HepG2 (cell line): ENCODE data around the gene CKS1B. TPM values are rescaled to one million over a fixed set of nuclear protein-coding genes. Genes with fewer than 3 reads are reported as not detected.

ENCODE experiments used
- ARNT2 ChIP-seq: sonication (generic); formaldehyde crosslinking; IDR thresholded peaks from 2 replicates; pipeline ENCODE4 v1.8.0; 2022; ENCODE audit warnings: mild to moderate bottlenecking, low read depth, missing genetic modification reagents, moderate library complexity
- EP300 ChIP-seq, 3 experiments: sonication (generic) in 1 of 3; formaldehyde crosslinking in 1 of 3; IDR thresholded peaks; 2 replicates each; pipeline versions ENCODE4 v1.5.1 to v1.6.1; 2011 to 2020; ENCODE audit warnings: low read depth in 2 of 3, low read length in 2 of 3, borderline replicate concordance in 1 of 3, improper control_type of control experiment in 1 of 3, mild to moderate bottlenecking in 1 of 3, missing genetic modification reagents in 1 of 3, moderate library complexity in 1 of 3
- GPN1 ChIP-seq: sonication (generic); formaldehyde crosslinking; IDR thresholded peaks from 2 replicates; pipeline ENCODE4 v1.5.1; 2020; ENCODE audit warnings: missing genetic modification reagents, borderline replicate concordance
- IRX3 ChIP-seq: sonication (generic); formaldehyde crosslinking; IDR thresholded peaks from 2 replicates; pipeline ENCODE4 v1.8.1; 2023; ENCODE audit warnings: mild to moderate bottlenecking, low read depth, missing genetic modification reagents, borderline replicate concordance
- KLF12 ChIP-seq: sonication (generic); formaldehyde crosslinking; IDR thresholded peaks from 2 replicates; pipeline ENCODE4 v1.4.0; 2020; ENCODE audit warnings: missing genetic modification reagents, borderline replicate concordance
- MED13 ChIP-seq: sonication (generic); formaldehyde crosslinking; IDR thresholded peaks from 2 replicates; pipeline ENCODE4 v1.5.0; 2020; ENCODE audit warnings: missing genetic modification reagents
- PITX1 ChIP-seq: sonication (generic); formaldehyde crosslinking; IDR thresholded peaks from 2 replicates; pipeline ENCODE4 v1.5.1; 2020; ENCODE audit warnings: mild to moderate bottlenecking, missing genetic modification reagents
- SIN3A ChIP-seq: IDR thresholded peaks from 2 replicates; pipeline ENCODE4 v1.6.1; 2011; ENCODE audit warnings: low read depth, mild to moderate bottlenecking, control low read depth, low read length, borderline replicate concordance
- SMC3 ChIP-seq: IDR thresholded peaks from 2 replicates; pipeline ENCODE4 v1.6.1; 2011; ENCODE audit warnings: low read length, improper control_type of control experiment
- SRSF1 ChIP-seq: fragments of 200-400 bp; formaldehyde crosslinking; optimal IDR thresholded peaks from 2 replicates; pipeline ENCODE3; 2017; ENCODE audit warnings: mild to moderate bottlenecking, low read depth, low read length, moderate library complexity
- TBL1XR1 ChIP-seq: fragments of 150-350 bp; IDR thresholded peaks from 2 replicates; pipeline ENCODE4 v1.6.1; 2014; ENCODE audit warnings: borderline replicate concordance, low read length; ENCODE audit not compliant: partially characterized antibody
- ZBTB38 ChIP-seq: sonication (generic); formaldehyde crosslinking; IDR thresholded peaks from 2 replicates; pipeline ENCODE4 v1.5.1; 2020; ENCODE audit warnings: mild to moderate bottlenecking, missing genetic modification reagents
- ZFP62 ChIP-seq: sonication (generic); formaldehyde crosslinking; IDR thresholded peaks from 2 replicates; pipeline ENCODE4 v1.4.0; 2020; ENCODE audit warnings: missing genetic modification reagents
- ZNF326 ChIP-seq: sonication (generic); formaldehyde crosslinking; IDR thresholded peaks from 2 replicates; pipeline ENCODE4 v1.4.0; 2020; ENCODE audit warnings: missing genetic modification reagents, borderline replicate concordance
- ZNF383 ChIP-seq: sonication (generic); formaldehyde crosslinking; IDR thresholded peaks from 2 replicates; pipeline ENCODE4 v1.4.0; 2020; ENCODE audit warnings: missing genetic modification reagents, mild to moderate bottlenecking, borderline replicate concordance
- ZNF446 ChIP-seq: sonication (generic); formaldehyde crosslinking; IDR thresholded peaks from 2 replicates; pipeline ENCODE4 v1.5.0; 2020; ENCODE audit warnings: mild to moderate bottlenecking, missing genetic modification reagents
- ZNF510 ChIP-seq: sonication (generic); formaldehyde crosslinking; IDR thresholded peaks from 2 replicates; pipeline ENCODE4 v1.4.0; 2020; ENCODE audit warnings: low read depth, mild to moderate bottlenecking, missing genetic modification reagents
- ZNF773 ChIP-seq: sonication (generic); formaldehyde crosslinking; IDR thresholded peaks from 2 replicates; pipeline ENCODE4 v1.4.0; 2020; ENCODE audit warnings: missing genetic modification reagents, borderline replicate concordance
- ZNF792 ChIP-seq: IDR thresholded peaks from 2 replicates; pipeline ENCODE4 v1.6.1; 2016
- polyA plus RNA-seq, 8 experiments: library from polyadenylated mRNA; depleted of rRNA in 3 of 8; stranded (reverse) in 7 of 8; unstranded in 1 of 8; fragments of >200 nt; fragmentation: Illumina TruSeq in 4 of 8; extraction: Trizol in 4 of 8; gene quantifications; 2 replicates each; pipeline versions ENCODE4 v1.2.1 to v1.2.3, GENCODE V29; 2011 to 2016; ENCODE audit warnings: low read depth in 4 of 8, missing spikeins in 1 of 8, mixed read lengths in 1 of 8; ENCODE audit not compliant: insufficient read depth in 1 of 8
- total RNA-seq, 5 experiments: library from RNA; depleted of rRNA; stranded (reverse); fragments of >200 nt; fragmentation: Illumina TruSeq; extraction: Trizol; gene quantifications; 2 replicates each; pipeline ENCODE4 v1.2.3, GENCODE V29; 2016; ENCODE audit warnings: low read depth in 1 of 5
- TF ChIP-seq, protein P1 (sequence below): sonication (generic); formaldehyde crosslinking; IDR thresholded peaks from 2 replicates; pipeline ENCODE4 v1.4.0; 2020; ENCODE audit warnings: missing genetic modification reagents, mild to moderate bottlenecking, borderline replicate concordance
- TF ChIP-seq, protein P2 (sequence below): sonication (generic); formaldehyde crosslinking; IDR thresholded peaks from 2 replicates; pipeline ENCODE4 v1.9.0; 2022; ENCODE audit warnings: missing genetic modification reagents, mild to moderate bottlenecking, borderline replicate concordance
- TF ChIP-seq, protein P3 (sequence below): sonication (generic); formaldehyde crosslinking; IDR thresholded peaks from 2 replicates; pipeline ENCODE4 v1.4.0; 2020; ENCODE audit warnings: missing genetic modification reagents

The CKS1B gene
- total and polyA plus RNA-seq, 2 of the 13 experiments (the other 11 are each of a cell fraction or from before 2014, with no cell fraction given): 217 to 222 TPM

DNA sequence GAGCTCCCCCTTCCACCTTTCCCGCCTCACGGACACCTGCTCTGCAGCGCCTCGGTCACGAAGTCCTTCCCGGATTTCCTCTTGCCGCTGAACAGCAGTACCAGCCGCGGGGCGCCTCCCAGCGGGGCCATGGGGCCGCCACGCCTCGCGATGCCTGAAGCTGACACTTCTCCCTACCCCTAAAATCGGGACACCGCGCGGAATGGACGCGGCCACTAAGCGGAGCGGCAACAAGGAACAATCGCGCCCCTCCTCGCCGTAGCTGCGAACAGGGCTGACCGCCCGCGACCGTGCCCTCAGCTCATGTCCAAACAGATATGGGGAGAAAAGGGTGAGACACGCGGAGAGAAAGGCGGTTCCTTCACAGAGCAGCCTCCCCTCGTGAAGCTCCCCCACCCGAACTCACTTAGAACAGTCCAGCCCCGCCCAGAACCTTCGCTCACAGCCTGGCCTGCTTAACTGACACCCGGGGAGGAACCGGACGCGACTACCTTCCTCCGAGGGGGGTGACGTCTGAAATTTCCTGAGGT, 37.9 kb upstream of the CKS1B start, which contains the start of gene PMVK (continued):
- TF ChIP-seq ZNF383 (0 out of 2 replicates have a peak, but pooled peaks have one; percentile 78), EP300 (IDR thresholded peaks at IDR 0.05; ENCODE audit: low read depth in 2 of 2, low read length in 2 of 2) (no peak), EP300 (CRISPR knock-in tag; IDR thresholded peaks at IDR 0.05; ENCODE audit: borderline replicate concordance) (peak; percentile 60; the same call in 1 of the 2 replicates), ZNF326 (CRISPR knock-in tag) (no peak), ZNF792 (CRISPR knock-in tag) (peak; percentile 99), ZNF773 (CRISPR knock-in tag) (peak; percentile 37; the same call in 1 of the 2 replicates), ZNF510 (CRISPR knock-in tag) (peak; percentile 100), SIN3A (no peak; the same call in 1 of the 2 replicates), KLF12 (CRISPR knock-in tag) (peak; percentile 70), ARNT2 (CRISPR knock-in tag) (peak; percentile 98), ZBTB38 (CRISPR knock-in tag) (peak; percentile 98), ZFP62 (CRISPR knock-in tag) (no peak; the same call in 1 of the 2 replicates), SMC3 (no peak), GPN1 (CRISPR knock-in tag) (no peak), IRX3 (CRISPR knock-in tag) (peak; percentile 99), SRSF1 (peak; percentile 43), ZNF446 (CRISPR knock-in tag) (peak; percentile 97), TBL1XR1 (no peak), PITX1 (CRISPR knock-in tag) (peak; percentile 94), MED13 (CRISPR knock-in tag) (peak; percentile 92; the same call in 1 of the 2 replicates)
- TF ChIP-seq, protein P1, sequence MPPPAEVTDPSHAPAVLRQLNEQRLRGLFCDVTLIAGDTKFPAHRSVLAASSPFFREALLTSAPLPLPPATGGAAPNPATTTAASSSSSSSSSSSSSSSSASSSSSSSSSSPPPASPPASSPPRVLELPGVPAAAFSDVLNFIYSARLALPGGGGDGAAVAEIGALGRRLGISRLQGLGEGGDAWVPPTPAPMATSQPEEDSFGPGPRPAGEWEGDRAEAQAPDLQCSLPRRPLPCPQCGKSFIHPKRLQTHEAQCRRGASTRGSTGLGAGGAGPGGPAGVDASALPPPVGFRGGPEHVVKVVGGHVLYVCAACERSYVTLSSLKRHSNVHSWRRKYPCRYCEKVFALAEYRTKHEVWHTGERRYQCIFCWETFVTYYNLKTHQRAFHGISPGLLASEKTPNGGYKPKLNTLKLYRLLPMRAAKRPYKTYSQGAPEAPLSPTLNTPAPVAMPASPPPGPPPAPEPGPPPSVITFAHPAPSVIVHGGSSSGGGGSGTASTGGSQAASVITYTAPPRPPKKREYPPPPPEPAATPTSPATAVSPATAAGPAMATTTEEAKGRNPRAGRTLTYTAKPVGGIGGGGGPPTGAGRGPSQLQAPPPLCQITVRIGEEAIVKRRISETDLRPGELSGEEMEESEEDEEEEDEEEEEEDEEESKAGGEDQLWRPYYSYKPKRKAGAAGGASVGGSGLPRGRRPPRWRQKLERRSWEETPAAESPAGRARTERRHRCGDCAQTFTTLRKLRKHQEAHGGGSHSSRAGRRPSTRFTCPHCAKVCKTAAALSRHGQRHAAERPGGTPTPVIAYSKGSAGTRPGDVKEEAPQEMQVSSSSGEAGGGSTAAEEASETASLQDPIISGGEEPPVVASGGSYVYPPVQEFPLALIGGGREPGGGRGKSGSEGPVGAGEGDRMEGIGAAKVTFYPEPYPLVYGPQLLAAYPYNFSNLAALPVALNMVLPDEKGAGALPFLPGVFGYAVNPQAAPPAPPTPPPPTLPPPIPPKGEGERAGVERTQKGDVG (CRISPR knock-in tag): peak; percentile 87; the same call in 1 of the 2 replicates
- TF ChIP-seq, protein P2, sequence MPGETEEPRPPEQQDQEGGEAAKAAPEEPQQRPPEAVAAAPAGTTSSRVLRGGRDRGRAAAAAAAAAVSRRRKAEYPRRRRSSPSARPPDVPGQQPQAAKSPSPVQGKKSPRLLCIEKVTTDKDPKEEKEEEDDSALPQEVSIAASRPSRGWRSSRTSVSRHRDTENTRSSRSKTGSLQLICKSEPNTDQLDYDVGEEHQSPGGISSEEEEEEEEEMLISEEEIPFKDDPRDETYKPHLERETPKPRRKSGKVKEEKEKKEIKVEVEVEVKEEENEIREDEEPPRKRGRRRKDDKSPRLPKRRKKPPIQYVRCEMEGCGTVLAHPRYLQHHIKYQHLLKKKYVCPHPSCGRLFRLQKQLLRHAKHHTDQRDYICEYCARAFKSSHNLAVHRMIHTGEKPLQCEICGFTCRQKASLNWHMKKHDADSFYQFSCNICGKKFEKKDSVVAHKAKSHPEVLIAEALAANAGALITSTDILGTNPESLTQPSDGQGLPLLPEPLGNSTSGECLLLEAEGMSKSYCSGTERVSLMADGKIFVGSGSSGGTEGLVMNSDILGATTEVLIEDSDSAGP (CRISPR knock-in tag): peak; percentile 95
- TF ChIP-seq, protein P3, sequence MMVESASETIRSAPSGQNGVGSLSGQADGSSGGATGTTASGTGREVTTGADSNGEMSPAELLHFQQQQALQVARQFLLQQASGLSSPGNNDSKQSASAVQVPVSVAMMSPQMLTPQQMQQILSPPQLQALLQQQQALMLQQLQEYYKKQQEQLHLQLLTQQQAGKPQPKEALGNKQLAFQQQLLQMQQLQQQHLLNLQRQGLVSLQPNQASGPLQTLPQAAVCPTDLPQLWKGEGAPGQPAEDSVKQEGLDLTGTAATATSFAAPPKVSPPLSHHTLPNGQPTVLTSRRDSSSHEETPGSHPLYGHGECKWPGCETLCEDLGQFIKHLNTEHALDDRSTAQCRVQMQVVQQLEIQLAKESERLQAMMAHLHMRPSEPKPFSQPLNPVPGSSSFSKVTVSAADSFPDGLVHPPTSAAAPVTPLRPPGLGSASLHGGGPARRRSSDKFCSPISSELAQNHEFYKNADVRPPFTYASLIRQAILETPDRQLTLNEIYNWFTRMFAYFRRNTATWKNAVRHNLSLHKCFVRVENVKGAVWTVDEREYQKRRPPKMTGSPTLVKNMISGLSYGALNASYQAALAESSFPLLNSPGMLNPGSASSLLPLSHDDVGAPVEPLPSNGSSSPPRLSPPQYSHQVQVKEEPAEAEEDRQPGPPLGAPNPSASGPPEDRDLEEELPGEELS: peak; percentile 78
